Subcutaneous abdominal adipose tissue (tissue), 5 donors: ENCODE measurements around the gene CEP170B.

Experiments
- H3K27ac ChIP-seq: one replicate; pipeline ENCODE4 v1.7.0; 2013; ENCODE audit warnings: low read depth, mild to moderate bottlenecking, inconsistent platforms, low read length, moderate library complexity
- H3K27me3 ChIP-seq, 5 donors: one replicate each; pipeline ENCODE4 v1.7.0; 2013; ENCODE audit warnings: low read length in 5 of 5, inconsistent platforms in 1 of 5; ENCODE audit not compliant: control insufficient read depth in 5 of 5, insufficient read depth in 4 of 5
- H3K36me3 ChIP-seq, 5 donors: one replicate each; pipeline ENCODE4 v1.7.0; 2013; ENCODE audit warnings: low read length in 5 of 5; ENCODE audit not compliant: control insufficient read depth in 5 of 5, insufficient read depth in 5 of 5
- H3K4me1 ChIP-seq, 5 donors: one replicate each; pipeline ENCODE4 v1.7.0; 2013; ENCODE audit warnings: low read length in 5 of 5, mild to moderate bottlenecking in 3 of 5, moderate library complexity in 1 of 5; ENCODE audit not compliant: control insufficient read depth in 5 of 5, insufficient read depth in 5 of 5
- H3K4me3 ChIP-seq, 5 donors: one replicate each; pipeline ENCODE4 v1.7.0; 2013; ENCODE audit warnings: low read length in 5 of 5, low read depth in 1 of 5
- H3K9ac ChIP-seq, 5 donors: one replicate each; pipeline ENCODE4 v1.7.0; 2013; ENCODE audit warnings: low read length in 5 of 5, mild to moderate bottlenecking in 4 of 5, moderate library complexity in 3 of 5
- H3K9me3 ChIP-seq, 5 donors: one replicate each; pipeline ENCODE4 v1.7.0; 2013; ENCODE audit warnings: low read length in 5 of 5; ENCODE audit not compliant: control insufficient read depth in 5 of 5
- donor health status: healthy.
- donor health status: healthy.
- donor health status: healthy.
- donor health status: healthy.
- donor health status: healthy.

Gene CEP170B

GRCh38 chr14:104865081-104865630 is at the start of gene CEP170B:
TSS of gene CEP170B (plus strand) at chr14:104865268. CDS start at chr14:104868451, 3,183 bp downstream.
- Histone ChIP-seq H3K9me3 (peaks cover 0 to 3% (median 0%) of the 10 kb centered on the region in 5 donors), H3K36me3 (peaks cover 0 to 4% (median 0%) of the 10 kb centered on the region in 5 donors), H3K9ac (peak within 1 kb of the TSS in 4 of 5 donors; percentile 51 to 80 (median 70)), H3K27me3 (peaks cover 0 to 6% (median 0%) of the 10 kb centered on the region in 5 donors), H3K27ac (peak within 1 kb of the TSS; percentile 41), H3K4me1 (peaks cover 3 to 38% (median 32%) of the 10 kb centered on the region in 5 donors), H3K4me3 (peak within 1 kb of the TSS; percentile 39 to 69 (median 62))

GRCh38 chr14:104816616-104816884 is 48.5 kb upstream of the CEP170B start:
- H3K4me1 ChIP-seq = peaks cover 3 to 44% (median 26%) of the 10 kb centered on the region in 5 donors
- peak overlapping the region; percentile 77 to 90 (median 78) for H3K4me3 ChIP-seq
- peaks cover 0 to 6% (median 3%) of the 10 kb centered on the region in 5 donors for H3K9me3 ChIP-seq
- H3K9ac ChIP-seq = peak overlapping the region; percentile 73 to 94 (median 86)
- no peaks in the 10 kb centered on the region for H3K27me3 ChIP-seq
- no peaks in the 10 kb centered on the region for H3K36me3 ChIP-seq
- peak overlapping the region; percentile 91 for H3K27ac ChIP-seq

GRCh38 chr14:104817930-104818713 is 46.9 kb upstream of the CEP170B start:
- H3K9me3 ChIP-seq = peaks cover 0 to 6% (median 3%) of the 10 kb centered on the region in 5 donors
- no peaks in the 10 kb centered on the region for H3K36me3 ChIP-seq
- no peak overlapping the region for H3K4me3 ChIP-seq
- peaks cover 3 to 44% (median 26%) of the 10 kb centered on the region in 5 donors for H3K4me1 ChIP-seq
- no peak overlapping the region for H3K9ac ChIP-seq
- H3K27me3 ChIP-seq = no peaks in the 10 kb centered on the region
- no peak overlapping the region for H3K27ac ChIP-seq

- H3K4me3 ChIP-seq = no peak overlapping the region
- H3K4me1 ChIP-seq = peaks cover 3 to 43% (median 26%) of the 10 kb centered on the region in 5 donors
- H3K27me3 ChIP-seq = no peaks in the 10 kb centered on the region
- no peak overlapping the region for H3K9ac ChIP-seq
- H3K36me3 ChIP-seq = no peaks in the 10 kb centered on the region
- H3K27ac ChIP-seq = no peak overlapping the region
- peaks cover 0 to 6% (median 3%) of the 10 kb centered on the region in 5 donors for H3K9me3 ChIP-seq
Measured at GRCh38 chr14:104818714-104819161, 46.3 kb upstream of the CEP170B start.

GRCh38 chr14:104819361-104819781 is 45.7 kb upstream of the CEP170B start:
- Histone ChIP-seq H3K36me3 (no peaks in the 10 kb centered on the region), H3K27me3 (no peaks in the 10 kb centered on the region), H3K9me3 (peaks cover 0 to 6% (median 3%) of the 10 kb centered on the region in 5 donors), H3K9ac (no peak overlapping the region), H3K4me1 (peaks cover 3 to 37% (median 26%) of the 10 kb centered on the region in 5 donors), H3K4me3 (no peak overlapping the region), H3K27ac (no peak overlapping the region)

GRCh38 chr14:104820669-104821228 is 44.3 kb upstream of the CEP170B start:
- Histone ChIP-seq H3K4me3 (no peak overlapping the region), H3K9me3 (peaks cover 0 to 6% (median 3%) of the 10 kb centered on the region in 5 donors), H3K27ac (no peak overlapping the region), H3K36me3 (no peaks in the 10 kb centered on the region), H3K27me3 (peaks cover 0 to 2% (median 0%) of the 10 kb centered on the region in 5 donors), H3K4me1 (peaks cover 3 to 31% (median 21%) of the 10 kb centered on the region in 5 donors), H3K9ac (no peak overlapping the region)

- H3K9ac ChIP-seq = no peak overlapping the region
- H3K27ac ChIP-seq = no peak overlapping the region
- H3K4me3 ChIP-seq = no peak overlapping the region
- H3K9me3 ChIP-seq = peaks cover 0 to 6% (median 3%) of the 10 kb centered on the region in 5 donors
- H3K27me3 ChIP-seq = peaks cover 0 to 3% (median 0%) of the 10 kb centered on the region in 5 donors
- no peaks in the 10 kb centered on the region for H3K36me3 ChIP-seq
- H3K4me1 ChIP-seq = peaks cover 3 to 32% (median 23%) of the 10 kb centered on the region in 5 donors
Measured at GRCh38 chr14:104821229-104821945, 43.7 kb upstream of the CEP170B start.

- no peak overlapping the region for H3K9ac ChIP-seq
- H3K27me3 ChIP-seq = peaks cover 0 to 3% (median 0%) of the 10 kb centered on the region in 5 donors
- H3K27ac ChIP-seq = no peak overlapping the region
Measured at GRCh38 chr14:104821971-104822608, 43.0 kb upstream of the CEP170B start.

GRCh38 chr14:104822821-104823615 is 42.0 kb upstream of the CEP170B start:
- no peak overlapping the region for H3K27ac ChIP-seq
- H3K36me3 ChIP-seq = no peaks in the 10 kb centered on the region
- H3K27me3 ChIP-seq = peaks cover 0 to 3% (median 0%) of the 10 kb centered on the region in 5 donors
- no peak overlapping the region for H3K4me3 ChIP-seq
- peaks cover 0 to 2% (median under 1%) of the 10 kb centered on the region in 5 donors for H3K9me3 ChIP-seq
- H3K9ac ChIP-seq = no peak overlapping the region
- peaks cover 0 to 32% (median 27%) of the 10 kb centered on the region in 5 donors for H3K4me1 ChIP-seq

More at GRCh38 chr14:104821971-104822608, 43.0 kb upstream of the CEP170B start:
- no peak overlapping the region for H3K4me3 ChIP-seq
- H3K4me1 ChIP-seq = peaks cover 0 to 28% (median 19%) of the 10 kb centered on the region in 5 donors
- peaks cover 0 to 6% (median 3%) of the 10 kb centered on the region in 5 donors for H3K9me3 ChIP-seq
- no peaks in the 10 kb centered on the region for H3K36me3 ChIP-seq
